Stimulated activated CD8-positive, alpha-beta memory T cell treated with anti-CD3 and anti-CD28 coated beads, Interleukin-7, amount 100 ng/mL, for 1 hour (primary cell): Measurements from ENCODE around the gene MICAL2.

Source experiments
- DNase-seq, 2 donors: peaks; one replicate each; pipeline ENCODE4 v3.0.0-alpha.2; 2020; ENCODE audit warnings: low read depth in 2 of 2

MICAL2 gene

GRCh38 chr11:12117200-12117599 lies 6.8 kb downstream of the MICAL2 start:
- no peak for DNase-seq

- DNase-seq: no peak
Measured at GRCh38 chr11:12117611-12118010, 7.2 kb downstream of the MICAL2 start.

GRCh38 chr11:12118949-12119348 lies 8.6 kb downstream of the MICAL2 start:
- no peak for DNase-seq

GRCh38 chr11:12119502-12119901 lies 9.1 kb downstream of the MICAL2 start:
- no peak for DNase-seq

GRCh38 chr11:12120031-12121008 lies 9.9 kb downstream of the MICAL2 start:
- no peak for DNase-seq

- no peak for DNase-seq
Measured at GRCh38 chr11:12121011-12121410, 10.6 kb downstream of the MICAL2 start.

GRCh38 chr11:12121517-12121916 lies 11.1 kb downstream of the MICAL2 start:
- DNase-seq: no peak

GRCh38 chr11:12122083-12122482 lies 11.7 kb downstream of the MICAL2 start:
- DNase-seq: no peak

GRCh38 chr11:12123273-12123672 lies 12.9 kb downstream of the MICAL2 start:
- DNase-seq: no peak

GRCh38 chr11:12123799-12124198 lies 13.4 kb downstream of the MICAL2 start:
- no peak for DNase-seq

GRCh38 chr11:12124306-12124705 lies 13.9 kb downstream of the MICAL2 start:
- no peak for DNase-seq

- DNase-seq: no peak
Measured at GRCh38 chr11:12125609-12126149, 15.3 kb downstream of the MICAL2 start.

- DNase-seq: no peak
Measured at GRCh38 chr11:12126344-12127019, 16.1 kb downstream of the MICAL2 start.

GRCh38 chr11:12127206-12127898 lies 17.0 kb downstream of the MICAL2 start:
- no peak for DNase-seq

- no peak for DNase-seq
Measured at GRCh38 chr11:12128301-12128751, 17.9 kb downstream of the MICAL2 start.

GRCh38 chr11:12129227-12129626 lies 18.8 kb downstream of the MICAL2 start:
- no peak for DNase-seq

GRCh38 chr11:12130180-12130980 lies 20.0 kb downstream of the MICAL2 start:
- no peak for DNase-seq

- no peak for DNase-seq
Measured at GRCh38 chr11:12131943-12132789, 21.8 kb downstream of the MICAL2 start.

GRCh38 chr11:12132790-12133145 lies 22.4 kb downstream of the MICAL2 start:
- no peak for DNase-seq

- no peak for DNase-seq
Measured at GRCh38 chr11:12133547-12134235, 23.3 kb downstream of the MICAL2 start.
